ENCODE measurements around the gene KCNA10.

Gene KCNA10

DNA sequence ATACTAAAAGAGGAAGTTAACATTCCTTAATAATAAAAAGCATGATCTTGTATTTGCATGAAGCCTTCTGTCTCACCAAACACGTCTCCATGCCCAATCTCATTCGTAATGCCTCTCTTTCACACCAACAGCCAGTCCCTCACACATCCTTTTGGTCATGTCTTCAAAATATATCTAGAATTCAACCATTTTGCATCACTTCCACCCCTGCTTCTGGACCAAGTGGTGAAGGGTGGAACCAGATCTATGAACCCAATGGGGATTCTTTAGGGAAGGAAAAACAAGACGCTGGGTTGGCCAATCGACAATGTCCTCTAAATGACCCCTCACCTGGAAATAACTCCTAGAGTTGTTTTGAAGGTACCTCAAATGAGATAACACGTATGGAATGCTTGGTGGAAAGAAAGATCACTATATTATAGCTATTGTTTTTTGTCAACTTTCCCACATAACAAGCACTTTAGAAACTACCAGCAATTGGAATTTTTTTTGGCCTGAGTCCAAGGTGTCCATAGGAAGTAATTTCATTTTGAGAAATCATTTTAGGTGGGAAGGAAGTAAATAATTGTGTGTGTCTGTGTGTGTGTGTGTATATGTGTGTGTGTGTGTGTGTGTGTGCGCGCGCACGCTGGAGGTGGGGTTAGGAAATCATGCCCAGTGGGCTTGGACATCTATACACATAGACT lies at the start of gene KCNA10:
Gene KCNA10, minus strand, starts transcription at position 51 of the 686 bp plus-strand sequence. CDS start 388 bp downstream, outside the sequence.
- Histone ChIP-seq H3K27me3 (ENCODE audit: control insufficient read depth in 1 of 2, insufficient read depth in 2 of 2, low read length in 2 of 2) (peaks cover 5 to 15% of the 10 kb centered on the region in 2 donors), H3K4me3 (ENCODE audit: low read length in 2 of 2) (no peak within 1 kb of the TSS), H3K27ac (ENCODE audit: low read length) (no peak within 1 kb of the TSS), H3K9me3 (ENCODE audit: control insufficient read depth in 2 of 2, low read length in 2 of 2) (no peaks in the 10 kb centered on the region), H3K36me3 (ENCODE audit: control insufficient read depth in 2 of 2, insufficient read depth in 2 of 2, low read length in 2 of 2) (no peaks in the 10 kb centered on the region), H3K9ac (ENCODE audit: low read length in 2 of 2) (no peak within 1 kb of the TSS), H3K4me1 (ENCODE audit: control insufficient read depth, insufficient read depth, low read length) (peaks cover 2% of the 10 kb centered on the region)

DNA sequence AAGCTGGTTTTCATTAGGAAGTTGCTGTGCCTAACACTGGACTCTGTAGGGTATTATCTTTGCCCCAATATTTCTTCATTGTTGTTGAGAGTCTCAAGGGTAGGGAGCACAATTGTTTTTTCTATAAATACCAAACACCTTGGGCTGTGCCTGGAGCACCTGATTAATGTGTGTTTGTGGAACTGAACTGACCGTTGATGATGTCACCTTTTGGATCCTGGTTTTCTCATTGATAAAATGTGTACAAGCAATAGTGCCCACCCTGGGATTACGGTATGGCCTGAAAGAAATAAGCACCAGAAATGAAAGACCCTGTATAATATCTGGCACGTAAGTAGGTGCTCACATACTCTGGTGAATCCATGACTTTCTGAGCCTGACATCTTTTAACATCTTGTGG lies 47.9 kb upstream of the KCNA10 start:
- Histone ChIP-seq H3K9me3 (ENCODE audit: control insufficient read depth in 2 of 2, low read length in 2 of 2) (no peaks in the 10 kb centered on the region), H3K36me3 (ENCODE audit: control insufficient read depth in 2 of 2, insufficient read depth in 2 of 2, low read length in 2 of 2) (no peaks in the 10 kb centered on the region), H3K27ac (ENCODE audit: low read length) (no peak overlapping the region), H3K27me3 (ENCODE audit: control insufficient read depth in 1 of 2, insufficient read depth in 2 of 2, low read length in 2 of 2) (peaks cover 9 to 15% of the 10 kb centered on the region in 2 donors), H3K4me3 (ENCODE audit: low read length in 2 of 2) (no peak overlapping the region), H3K9ac (ENCODE audit: low read length in 2 of 2) (no peak overlapping the region), H3K4me1 (ENCODE audit: control insufficient read depth, insufficient read depth, low read length) (no peaks in the 10 kb centered on the region)

DNA sequence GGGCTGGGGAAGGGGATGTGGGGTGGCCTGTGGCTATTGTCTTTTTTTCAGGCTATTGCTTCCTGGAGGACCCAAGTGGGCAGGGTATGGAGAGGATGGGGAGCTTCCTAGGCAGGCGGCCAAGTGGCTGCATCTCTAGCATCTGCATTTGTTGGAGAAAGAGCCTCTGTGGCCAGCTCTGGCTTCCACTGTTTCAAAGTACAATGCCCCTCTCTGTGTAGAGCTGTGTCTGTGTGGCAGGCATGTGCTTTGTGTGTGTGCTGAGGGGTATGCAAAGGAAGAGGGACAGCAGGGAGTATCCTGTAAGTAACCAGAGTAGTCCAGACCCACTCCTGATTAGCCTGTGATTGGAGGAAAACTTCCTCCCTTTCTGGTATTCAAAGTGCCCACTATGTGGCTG lies 46.6 kb upstream of the KCNA10 start:
- H3K36me3 ChIP-seq (ENCODE audit: control insufficient read depth in 2 of 2, insufficient read depth in 2 of 2, low read length in 2 of 2) = no peaks in the 10 kb centered on the region
- H3K4me3 ChIP-seq (ENCODE audit: low read length in 2 of 2) = no peak overlapping the region
- H3K9me3 ChIP-seq (ENCODE audit: control insufficient read depth in 2 of 2, low read length in 2 of 2) = no peaks in the 10 kb centered on the region
- H3K9ac ChIP-seq (ENCODE audit: low read length in 2 of 2) = no peak overlapping the region
- no peak overlapping the region for H3K27ac ChIP-seq (ENCODE audit: low read length)
- no peaks in the 10 kb centered on the region for H3K4me1 ChIP-seq (ENCODE audit: control insufficient read depth, insufficient read depth, low read length)
- peaks cover 6 to 10% of the 10 kb centered on the region in 2 donors for H3K27me3 ChIP-seq (ENCODE audit: control insufficient read depth in 1 of 2, insufficient read depth in 2 of 2, low read length in 2 of 2)

DNA sequence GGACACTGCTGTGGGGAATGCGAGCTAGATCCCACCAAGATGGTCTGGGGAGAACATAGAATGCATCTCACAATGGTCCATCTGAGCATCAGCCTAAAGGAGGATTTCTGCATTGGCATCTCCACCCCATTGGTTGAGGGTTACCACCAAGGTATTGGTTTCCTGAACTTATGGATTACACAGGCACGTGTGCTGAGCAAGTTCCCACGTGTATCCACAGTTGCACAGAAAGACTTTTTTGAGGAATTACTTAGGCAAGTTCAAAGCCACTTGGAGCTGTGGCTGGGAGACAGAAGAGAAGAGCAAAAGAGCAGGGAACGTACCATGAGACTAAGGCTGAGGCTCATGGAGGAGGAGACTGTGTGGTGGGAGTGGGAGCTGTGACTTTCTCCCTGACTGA lies 44.1 kb upstream of the KCNA10 start:
- no peaks in the 10 kb centered on the region for H3K36me3 ChIP-seq (ENCODE audit: control insufficient read depth in 2 of 2, insufficient read depth in 2 of 2, low read length in 2 of 2)

DNA sequence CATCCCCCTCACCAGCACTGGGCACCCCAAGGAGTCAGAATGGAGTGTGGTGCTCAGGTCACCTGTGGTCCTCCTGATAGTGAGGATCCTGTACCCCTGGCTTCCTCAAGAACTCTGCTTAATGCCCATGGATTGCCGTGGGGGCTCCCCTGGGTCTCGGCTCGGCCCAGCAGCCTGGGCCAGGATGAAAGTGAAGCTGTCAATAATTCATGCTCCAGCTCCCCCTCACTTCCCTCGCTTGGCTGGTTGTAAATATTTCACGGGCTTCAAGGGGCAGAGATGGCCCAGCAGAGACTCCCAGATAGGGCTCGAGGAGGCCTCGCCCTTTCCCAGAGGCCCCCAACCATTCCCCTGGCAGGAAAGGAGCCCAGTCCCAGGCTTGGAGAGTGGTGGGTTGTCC lies 42.6 kb upstream of the KCNA10 start:
- Histone ChIP-seq H3K27me3 (ENCODE audit: control insufficient read depth in 1 of 2, insufficient read depth in 2 of 2, low read length in 2 of 2) (peaks cover 0 to 4% of the 10 kb centered on the region in 2 donors), H3K27ac (ENCODE audit: low read length) (no peak overlapping the region), H3K9ac (ENCODE audit: low read length in 2 of 2) (no peak overlapping the region), H3K4me3 (ENCODE audit: low read length in 2 of 2) (no peak overlapping the region), H3K36me3 (ENCODE audit: control insufficient read depth in 2 of 2, insufficient read depth in 2 of 2, low read length in 2 of 2) (no peaks in the 10 kb centered on the region), H3K9me3 (ENCODE audit: control insufficient read depth in 2 of 2, low read length in 2 of 2) (no peaks in the 10 kb centered on the region), H3K4me1 (ENCODE audit: control insufficient read depth, insufficient read depth, low read length) (no peaks in the 10 kb centered on the region)

More for the DNA sequence above, 44.1 kb upstream of the KCNA10 start:
- no peak overlapping the region for H3K9ac ChIP-seq (ENCODE audit: low read length in 2 of 2)
- H3K27ac ChIP-seq (ENCODE audit: low read length) = no peak overlapping the region
- H3K4me3 ChIP-seq (ENCODE audit: low read length in 2 of 2) = no peak overlapping the region
- H3K27me3 ChIP-seq (ENCODE audit: control insufficient read depth in 1 of 2, insufficient read depth in 2 of 2, low read length in 2 of 2) = peaks cover 0 to 8% of the 10 kb centered on the region in 2 donors
- no peaks in the 10 kb centered on the region for H3K4me1 ChIP-seq (ENCODE audit: control insufficient read depth, insufficient read depth, low read length)
- H3K9me3 ChIP-seq (ENCODE audit: control insufficient read depth in 2 of 2, low read length in 2 of 2) = no peaks in the 10 kb centered on the region

DNA sequence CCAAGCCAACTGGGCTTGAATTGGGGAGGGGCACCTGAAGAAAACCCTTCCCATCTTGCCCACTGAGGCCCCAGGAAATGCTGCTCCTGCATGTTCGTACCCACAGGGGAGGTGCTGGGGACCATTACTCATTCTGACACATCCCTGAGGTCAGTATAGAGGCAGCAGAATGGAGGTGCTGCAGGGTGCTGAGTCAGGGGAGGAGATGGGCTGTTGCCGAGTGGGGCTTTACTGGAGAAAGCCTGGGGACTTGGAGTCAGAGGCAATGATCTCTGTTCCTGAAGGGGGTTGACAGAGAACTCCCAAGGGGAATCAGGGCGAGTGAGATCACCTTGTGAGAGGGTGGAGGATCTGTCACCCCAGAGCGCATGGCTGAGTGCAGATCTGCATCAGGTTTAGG lies 40.2 kb upstream of the KCNA10 start:
- peaks cover 0 to 10% of the 10 kb centered on the region in 2 donors for H3K27me3 ChIP-seq (ENCODE audit: control insufficient read depth in 1 of 2, insufficient read depth in 2 of 2, low read length in 2 of 2)

DNA sequence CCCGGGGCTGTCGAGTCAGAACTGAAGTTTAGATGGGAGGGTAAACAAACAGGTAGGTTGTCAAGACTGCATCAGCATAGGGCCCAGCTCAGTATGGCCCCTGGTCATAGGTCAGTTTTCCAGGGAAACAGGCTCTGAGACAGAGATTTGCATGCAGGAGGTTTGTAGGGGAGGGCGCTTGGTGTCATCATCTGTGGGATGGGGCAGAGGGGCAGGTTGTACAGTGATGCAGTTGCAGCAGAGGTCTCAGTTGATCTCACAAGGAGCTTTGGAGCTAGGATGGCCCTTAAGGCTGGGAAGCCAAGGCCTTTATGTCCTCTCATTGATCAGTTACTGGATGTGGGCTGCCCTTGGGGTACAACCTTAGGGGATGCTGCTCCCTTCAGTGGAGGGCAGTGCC lies 38.5 kb upstream of the KCNA10 start:
- Histone ChIP-seq H3K27me3 (ENCODE audit: control insufficient read depth in 1 of 2, insufficient read depth in 2 of 2, low read length in 2 of 2) (peaks cover 8 to 13% of the 10 kb centered on the region in 2 donors), H3K4me1 (ENCODE audit: control insufficient read depth, insufficient read depth, low read length) (peaks cover 11% of the 10 kb centered on the region), H3K9ac (ENCODE audit: low read length in 2 of 2) (no peak overlapping the region), H3K27ac (ENCODE audit: low read length) (no peak overlapping the region), H3K4me3 (ENCODE audit: low read length in 2 of 2) (no peak overlapping the region), H3K9me3 (ENCODE audit: control insufficient read depth in 2 of 2, low read length in 2 of 2) (no peaks in the 10 kb centered on the region), H3K36me3 (ENCODE audit: control insufficient read depth in 2 of 2, insufficient read depth in 2 of 2, low read length in 2 of 2) (no peaks in the 10 kb centered on the region)

More for the DNA sequence above, 40.2 kb upstream of the KCNA10 start:
- Histone ChIP-seq H3K9ac (ENCODE audit: low read length in 2 of 2) (no peak overlapping the region), H3K4me3 (ENCODE audit: low read length in 2 of 2) (no peak overlapping the region), H3K36me3 (ENCODE audit: control insufficient read depth in 2 of 2, insufficient read depth in 2 of 2, low read length in 2 of 2) (no peaks in the 10 kb centered on the region), H3K4me1 (ENCODE audit: control insufficient read depth, insufficient read depth, low read length) (peaks cover 11% of the 10 kb centered on the region), H3K9me3 (ENCODE audit: control insufficient read depth in 2 of 2, low read length in 2 of 2) (no peaks in the 10 kb centered on the region), H3K27ac (ENCODE audit: low read length) (no peak overlapping the region)

DNA sequence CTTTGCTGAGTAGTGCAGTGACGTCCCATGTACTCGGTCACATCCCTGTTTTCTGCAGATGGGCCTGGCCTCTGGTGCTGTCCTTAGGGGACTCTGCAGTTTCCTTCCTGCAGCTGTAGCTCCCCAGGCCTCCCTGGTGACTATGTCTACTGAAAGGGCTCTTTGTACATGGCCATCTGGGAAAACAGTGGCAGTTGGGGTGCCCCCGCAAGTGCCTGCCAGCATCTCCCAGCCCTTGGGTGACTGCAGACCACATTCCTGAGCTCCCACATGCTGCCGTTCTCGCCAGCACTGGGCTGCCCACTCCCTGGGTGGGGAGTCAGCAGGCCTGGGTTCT lies 37.5 kb upstream of the KCNA10 start:
- H3K36me3 ChIP-seq (ENCODE audit: control insufficient read depth in 2 of 2, insufficient read depth in 2 of 2, low read length in 2 of 2) = no peaks in the 10 kb centered on the region
- H3K9me3 ChIP-seq (ENCODE audit: control insufficient read depth in 2 of 2, low read length in 2 of 2) = no peaks in the 10 kb centered on the region
- no peak overlapping the region for H3K27ac ChIP-seq (ENCODE audit: low read length)
- H3K9ac ChIP-seq (ENCODE audit: low read length in 2 of 2) = no peak overlapping the region
- H3K4me1 ChIP-seq (ENCODE audit: control insufficient read depth, insufficient read depth, low read length) = peaks cover 11% of the 10 kb centered on the region
- H3K27me3 ChIP-seq (ENCODE audit: control insufficient read depth in 1 of 2, insufficient read depth in 2 of 2, low read length in 2 of 2) = peaks cover 11 to 21% of the 10 kb centered on the region in 2 donors
- H3K4me3 ChIP-seq (ENCODE audit: low read length in 2 of 2) = no peak overlapping the region

DNA sequence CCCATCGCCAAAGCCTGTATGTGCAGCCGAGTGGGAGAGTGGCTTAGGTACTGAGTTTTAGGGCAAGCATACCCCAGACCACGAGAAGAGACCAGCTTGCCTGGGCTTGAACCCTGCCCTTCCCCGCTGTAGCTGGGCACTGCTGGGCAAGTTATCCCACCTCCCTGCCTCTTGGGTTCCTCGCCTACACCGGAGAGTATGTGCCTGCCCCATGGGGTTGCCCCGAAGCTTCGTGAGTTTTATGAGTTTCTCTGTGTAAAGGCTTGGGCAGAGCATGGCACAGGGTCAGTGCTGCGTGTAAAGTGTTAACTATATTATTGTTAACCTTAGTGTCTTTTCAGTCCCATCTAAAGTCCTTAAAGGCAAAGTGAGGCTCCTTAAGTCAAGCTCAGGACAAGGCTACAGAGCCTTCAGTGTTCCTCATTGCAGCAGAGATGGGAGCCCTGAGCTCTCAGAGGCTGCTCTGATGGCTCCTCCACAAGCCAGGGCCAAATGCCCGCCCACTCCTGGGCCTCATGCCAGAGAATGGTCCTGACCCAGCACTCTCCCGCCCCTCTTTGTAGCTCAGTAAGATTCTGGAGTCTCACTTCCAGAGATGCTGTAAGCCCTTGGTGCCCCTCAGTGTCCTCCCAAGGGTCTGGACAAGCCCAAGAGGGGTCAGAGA lies 37.0 kb upstream of the KCNA10 start:
- peaks cover 11% of the 10 kb centered on the region for H3K4me1 ChIP-seq (ENCODE audit: control insufficient read depth, insufficient read depth, low read length)
- peak overlapping the region; percentile 11 for H3K27ac ChIP-seq (ENCODE audit: low read length)
- H3K4me3 ChIP-seq (ENCODE audit: low read length in 2 of 2) = peak overlapping the region in 1 of 2 donors; percentile 72
- H3K9me3 ChIP-seq (ENCODE audit: control insufficient read depth in 2 of 2, low read length in 2 of 2) = no peaks in the 10 kb centered on the region
- peaks cover 12 to 23% of the 10 kb centered on the region in 2 donors for H3K27me3 ChIP-seq (ENCODE audit: control insufficient read depth in 1 of 2, insufficient read depth in 2 of 2, low read length in 2 of 2)
- no peaks in the 10 kb centered on the region for H3K36me3 ChIP-seq (ENCODE audit: control insufficient read depth in 2 of 2, insufficient read depth in 2 of 2, low read length in 2 of 2)
- no peak overlapping the region for H3K9ac ChIP-seq (ENCODE audit: low read length in 2 of 2)

DNA sequence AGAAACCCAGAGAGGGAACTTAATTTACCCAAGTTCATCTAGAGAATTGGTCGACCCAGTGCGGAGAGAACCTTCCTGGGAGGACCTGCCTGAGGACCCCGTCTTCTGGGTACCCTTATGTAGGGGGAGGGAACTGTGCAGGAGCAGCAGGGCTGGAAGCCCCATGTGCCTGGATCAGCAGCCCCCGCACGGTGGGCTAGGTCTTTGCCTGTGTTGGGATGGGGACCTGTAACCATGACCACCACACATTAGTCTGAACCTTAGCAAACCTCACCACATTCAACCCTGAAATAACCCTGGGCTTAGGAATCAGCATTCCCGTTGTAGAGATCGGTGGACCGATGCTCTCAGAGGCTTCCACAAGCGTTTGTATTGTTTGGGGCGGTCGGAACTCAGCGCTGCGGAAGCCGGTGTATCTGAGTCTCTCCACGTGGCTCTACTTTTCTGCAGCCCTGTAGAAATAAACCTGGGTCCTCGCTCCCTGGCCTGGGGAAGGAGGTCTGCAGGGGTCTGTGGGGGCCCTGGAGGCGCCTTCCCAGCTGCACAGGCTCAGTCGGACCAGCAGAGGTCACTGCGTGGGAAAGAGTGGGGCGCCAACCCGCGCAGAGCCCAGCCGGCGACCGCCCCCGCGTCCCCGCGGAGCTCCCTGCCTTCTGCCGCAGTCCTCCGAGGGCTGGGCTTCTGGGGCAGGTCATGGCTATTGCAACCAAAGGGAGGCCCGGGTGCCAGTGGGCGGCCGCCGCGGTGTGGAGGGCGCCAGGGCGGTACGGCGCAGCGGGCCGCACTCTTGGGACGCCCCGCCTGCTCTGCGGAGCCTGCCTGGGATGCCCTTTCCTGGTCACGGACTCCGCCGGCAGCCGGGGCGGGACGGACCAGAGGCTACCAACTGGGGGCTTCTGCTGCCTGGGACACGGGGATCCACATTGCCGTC lies 36.2 kb upstream of the KCNA10 start:
- H3K9me3 ChIP-seq (ENCODE audit: control insufficient read depth in 2 of 2, low read length in 2 of 2) = no peaks in the 10 kb centered on the region
- peaks cover 11% of the 10 kb centered on the region for H3K4me1 ChIP-seq (ENCODE audit: control insufficient read depth, insufficient read depth, low read length)
- H3K9ac ChIP-seq (ENCODE audit: low read length in 2 of 2) = no peak overlapping the region
- peak overlapping the region in 1 of 2 donors; percentile 72 for H3K4me3 ChIP-seq (ENCODE audit: low read length in 2 of 2)
- H3K27ac ChIP-seq (ENCODE audit: low read length) = no peak overlapping the region
- no peaks in the 10 kb centered on the region for H3K36me3 ChIP-seq (ENCODE audit: control insufficient read depth in 2 of 2, insufficient read depth in 2 of 2, low read length in 2 of 2)
- H3K27me3 ChIP-seq (ENCODE audit: control insufficient read depth in 1 of 2, insufficient read depth in 2 of 2, low read length in 2 of 2) = peaks cover 12 to 28% of the 10 kb centered on the region in 2 donors

All from stomach smooth muscle (tissue), 2 donors.